ENCODE data around the gene HELZ2.
A peak's percentile ranks its signal among the peaks of the same experiment; 100 is the strongest.
"Not testable (repeated sequence)": the region's sequence is repeated elsewhere in the genome, so short reads cannot be mapped to it uniquely, and the experiment has no call there.

HELZ2 gene

DNA sequence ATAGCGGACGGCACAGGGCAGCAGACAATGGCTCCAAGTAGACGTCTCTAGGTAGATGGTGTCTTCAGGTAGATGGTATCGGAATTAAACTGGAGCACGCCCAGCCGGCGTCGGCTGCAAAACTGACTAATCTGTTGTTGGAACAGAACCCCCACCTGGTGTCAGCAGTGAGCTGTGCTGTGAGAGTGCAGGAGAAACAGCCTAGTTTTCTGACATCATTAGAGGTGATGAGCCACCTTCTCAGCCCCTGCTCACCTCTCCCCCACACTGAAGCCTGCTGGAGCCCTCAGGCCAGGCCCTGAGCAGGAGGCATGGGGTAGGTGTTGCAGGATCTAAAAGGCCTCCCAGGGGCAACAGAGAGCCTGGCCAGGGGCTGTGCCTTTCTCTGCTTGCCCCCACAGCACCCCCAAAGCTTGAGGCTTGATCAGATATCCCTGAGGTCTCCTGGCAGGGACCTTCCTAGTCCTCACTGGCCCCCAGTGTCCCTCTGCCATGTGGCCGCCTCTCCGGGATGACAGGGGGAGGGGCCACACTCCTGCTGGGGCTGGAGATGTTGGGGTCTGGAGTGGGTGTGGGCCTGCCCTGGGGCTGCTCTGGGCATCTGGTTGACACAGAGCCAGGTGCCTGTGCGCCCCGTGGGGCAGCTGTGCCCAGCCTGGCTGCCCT is 6.9 kb upstream of the HELZ2 start:
- peak; percentile 63 for DNase-seq (ENCODE audit: low read depth)

DNA sequence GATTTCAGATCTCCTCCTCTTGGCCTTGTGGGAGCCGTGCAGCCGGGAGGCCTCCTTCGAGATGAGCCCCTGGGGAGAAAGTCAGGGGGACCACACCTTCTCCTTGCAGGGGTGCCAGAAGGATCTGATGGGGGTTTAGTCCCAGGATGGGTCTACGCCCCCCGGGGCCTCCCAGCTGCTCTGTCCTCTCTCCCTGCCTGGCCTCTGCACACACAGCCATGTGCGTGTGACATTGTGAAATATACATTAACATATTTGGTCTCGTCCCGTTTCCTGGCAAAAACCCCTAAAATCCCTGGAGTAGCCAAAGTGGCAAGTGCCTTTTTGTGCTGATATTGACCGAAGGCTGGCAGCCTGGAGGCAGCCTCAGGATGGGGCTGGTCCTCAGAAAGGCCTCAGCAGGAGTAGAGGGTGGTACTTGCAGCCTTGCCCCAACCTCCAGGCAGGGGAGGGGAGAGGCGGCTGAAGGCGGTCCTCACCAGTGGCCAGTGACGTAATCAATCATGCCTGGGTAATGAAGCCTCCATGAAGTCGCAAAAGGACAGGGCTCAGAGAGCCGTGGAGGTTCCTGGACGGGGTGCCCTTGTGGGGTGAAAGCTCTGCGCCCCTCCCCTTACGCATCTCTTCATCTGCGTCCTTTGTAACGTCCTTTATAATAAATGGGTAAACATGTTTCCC is 5.1 kb upstream of the HELZ2 start:
- no peak for DNase-seq (ENCODE audit: low read depth)

DNA sequence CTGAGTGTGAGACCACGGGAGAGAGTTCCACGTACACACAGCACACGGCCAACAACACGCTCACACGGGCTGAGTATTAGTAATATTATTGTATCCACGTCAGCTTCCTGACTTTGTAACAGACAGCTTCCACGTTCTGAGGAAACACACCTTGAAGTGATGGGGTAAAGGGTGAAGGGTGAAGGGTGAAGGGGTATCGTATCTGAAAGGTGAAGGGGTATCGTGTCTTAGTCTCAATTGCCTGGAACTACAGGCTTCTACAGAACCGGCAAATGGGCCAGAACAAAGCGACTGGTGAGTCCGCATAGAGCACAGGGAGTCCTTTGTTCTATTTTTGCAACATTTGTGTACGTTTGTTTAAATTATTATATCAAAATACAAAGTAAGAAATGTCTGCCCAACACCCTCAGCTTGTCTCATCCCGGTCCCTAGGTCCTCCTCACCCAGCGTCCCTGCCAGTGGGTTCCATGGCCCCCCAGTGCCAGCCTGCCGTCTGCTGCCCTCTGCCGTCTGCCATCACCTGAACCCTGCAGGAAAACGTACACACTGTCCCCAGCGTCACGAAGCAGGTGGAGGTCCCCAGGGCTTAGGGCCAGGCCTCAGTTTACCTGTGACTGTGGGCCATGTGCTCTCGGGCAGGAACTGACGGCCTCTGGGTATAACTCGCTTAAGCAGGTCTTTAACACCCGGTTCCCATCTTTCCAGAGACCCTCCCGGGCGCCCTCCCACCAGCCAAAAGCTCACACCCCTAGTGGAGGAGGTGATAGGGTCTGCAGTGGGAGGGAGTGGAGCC is 4.4 kb upstream of the HELZ2 start:
- no peak for DNase-seq (ENCODE audit: low read depth)

DNA sequence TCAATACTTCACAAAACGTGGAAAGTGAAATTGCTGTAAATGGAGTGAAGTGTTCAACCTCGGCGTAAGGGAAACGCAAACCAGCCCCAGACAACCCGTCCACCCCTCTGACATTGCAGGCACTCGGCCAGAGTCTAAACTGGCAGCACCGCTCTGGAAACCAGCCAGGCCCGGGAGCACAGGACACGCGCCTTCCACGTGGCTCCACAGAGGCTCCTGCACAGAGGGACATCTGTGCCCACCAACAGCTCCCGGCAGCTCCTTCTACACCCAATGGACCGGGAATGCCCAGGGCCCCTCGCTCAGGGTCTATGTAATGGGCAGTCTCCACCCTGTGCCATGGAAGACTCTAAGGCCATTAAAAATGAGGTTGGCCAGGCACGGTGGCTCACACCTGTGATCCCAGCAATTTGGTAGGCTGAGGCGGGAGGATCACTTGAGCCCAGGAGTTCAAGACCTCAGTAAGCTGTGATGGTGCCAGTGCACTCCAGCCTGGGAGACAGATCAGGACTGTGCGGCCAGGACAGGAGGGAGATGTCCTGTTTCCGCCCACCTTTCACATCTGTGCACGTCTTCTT is 3.4 kb upstream of the HELZ2 start:
- DNase-seq (ENCODE audit: low read depth), result no peak

DNA sequence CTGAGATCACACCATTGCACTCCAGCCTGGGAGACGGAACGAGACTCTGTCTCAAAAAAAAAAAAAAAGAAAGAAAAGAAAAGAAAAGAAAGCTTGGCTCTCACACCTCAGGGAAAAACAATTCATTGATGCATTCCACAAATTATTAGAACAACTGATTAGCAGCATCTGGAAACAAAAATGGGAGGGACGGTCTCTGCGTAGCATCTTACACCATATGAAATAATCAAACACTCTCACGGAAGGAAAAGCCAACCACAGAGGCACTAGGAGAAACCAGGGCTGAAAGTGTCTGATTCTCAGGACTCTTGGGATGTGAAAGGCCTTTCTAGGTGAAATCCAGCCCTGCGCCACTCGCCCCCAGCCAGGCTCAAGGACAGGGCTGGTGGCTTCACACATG is 2.3 kb upstream of the HELZ2 start:
- no peak for DNase-seq (ENCODE audit: low read depth)

DNA sequence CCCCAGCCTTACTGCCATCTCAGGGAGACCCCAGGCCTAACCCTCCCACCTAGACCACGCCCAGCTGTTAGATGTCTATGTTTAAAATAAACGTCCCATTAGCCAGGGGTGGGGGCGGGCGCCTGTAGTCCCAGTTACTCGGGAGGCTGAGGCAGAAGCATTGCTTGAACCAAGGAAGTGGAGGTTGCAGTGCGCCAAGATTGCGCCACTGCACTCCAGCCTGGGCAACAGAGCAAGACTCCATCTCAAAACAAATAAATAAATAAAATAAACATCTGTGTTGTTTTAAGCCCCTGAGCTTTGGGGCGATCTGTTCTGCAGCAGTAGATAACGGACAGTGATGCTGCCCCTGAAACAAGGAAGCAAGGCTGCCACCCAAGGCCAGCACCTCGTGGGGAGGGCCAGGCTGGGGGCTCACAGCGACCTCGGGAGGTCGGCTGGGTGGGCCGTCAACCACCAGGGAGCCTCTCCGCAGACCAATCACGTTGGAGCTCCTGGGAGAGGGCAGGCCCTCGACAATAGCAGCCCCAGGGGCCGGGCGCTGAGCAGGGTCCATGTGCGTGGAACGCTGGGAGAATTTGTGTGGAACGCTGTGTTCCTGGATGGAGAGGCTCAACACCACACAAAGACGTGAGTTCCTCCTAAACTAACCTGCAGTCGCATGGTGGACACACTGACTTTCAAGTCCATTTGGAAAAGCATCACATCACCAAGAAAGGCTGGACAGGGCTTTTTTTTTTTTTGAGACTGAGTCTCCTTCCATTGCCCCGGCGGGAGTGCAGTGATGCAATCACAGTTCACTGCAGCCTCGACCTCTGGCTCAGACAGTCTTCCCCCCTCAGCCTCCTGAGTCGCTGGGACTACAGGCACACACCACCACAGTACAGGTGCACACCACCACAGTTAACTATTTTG is 1.0 kb upstream of the HELZ2 start:
- DNase-seq (ENCODE audit: low read depth), result no peak

DNA sequence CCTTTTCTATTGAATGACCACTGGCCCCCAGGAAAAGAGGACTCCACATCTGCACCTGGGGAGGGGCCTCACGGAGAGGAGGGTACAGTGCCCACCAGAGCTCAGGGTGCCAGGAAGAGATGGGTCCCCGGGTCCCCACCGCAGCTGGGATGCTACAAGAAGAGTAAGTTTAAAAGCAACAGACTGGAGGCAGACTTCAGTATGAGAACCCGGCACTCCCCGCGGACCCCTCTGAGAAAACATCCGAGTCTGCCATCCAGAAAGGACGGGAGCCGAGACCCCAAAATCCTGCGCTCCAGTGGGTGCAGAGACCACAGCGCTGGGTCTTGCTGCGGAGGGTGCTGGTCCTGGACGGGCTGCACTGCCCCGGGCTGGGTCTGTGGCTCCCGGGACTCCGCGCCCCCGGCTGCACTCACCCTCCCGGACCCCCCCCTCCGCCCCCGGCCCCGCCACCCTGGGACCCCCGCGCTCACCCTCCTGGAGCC is 350 bp downstream of the HELZ2 start:
- DNase-seq (ENCODE audit: low read depth), result no peak

DNA sequence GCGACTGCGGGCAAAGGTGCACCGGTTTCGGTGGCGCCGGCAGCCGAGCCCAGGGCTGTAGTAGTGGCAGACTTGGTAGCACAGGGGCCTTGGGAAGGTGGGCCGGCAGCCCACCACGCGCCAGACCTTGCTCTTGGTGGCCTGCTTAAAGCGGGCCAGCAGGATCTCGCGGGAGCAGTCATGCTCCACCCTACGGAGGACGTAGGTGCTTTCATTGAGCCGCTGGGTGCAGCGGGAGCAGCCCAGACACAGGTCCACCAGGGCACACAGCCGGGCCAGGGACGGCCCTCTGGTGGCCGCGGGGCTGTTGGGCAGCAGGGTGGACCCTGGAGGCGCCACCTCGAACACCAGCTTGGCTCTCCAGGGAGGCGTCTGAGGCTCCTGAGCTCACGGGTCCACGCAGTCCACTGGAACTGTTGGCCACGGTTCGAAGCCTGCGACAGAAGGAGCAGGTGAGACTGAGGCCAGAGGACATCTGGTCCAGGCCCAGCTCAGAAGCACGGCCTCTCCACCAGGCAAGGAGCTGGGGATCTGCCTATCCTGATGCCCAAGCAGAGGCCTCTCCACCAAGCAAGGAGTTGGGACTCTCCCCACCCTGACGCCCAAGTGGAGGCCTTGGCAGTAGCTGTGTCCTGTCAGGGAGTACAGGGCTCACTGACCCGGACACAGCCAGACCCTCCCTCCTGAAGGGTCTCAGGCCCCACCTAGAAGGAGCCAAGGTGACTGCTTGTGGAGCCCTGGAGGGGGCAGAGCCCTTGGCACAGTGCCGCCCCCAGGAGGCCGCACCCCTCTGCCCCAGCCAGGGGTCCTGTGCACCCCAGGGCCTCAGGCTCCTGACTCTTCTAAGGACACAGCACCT is 1.0 kb downstream of the HELZ2 start:
- no peak for DNase-seq (ENCODE audit: low read depth)

DNA sequence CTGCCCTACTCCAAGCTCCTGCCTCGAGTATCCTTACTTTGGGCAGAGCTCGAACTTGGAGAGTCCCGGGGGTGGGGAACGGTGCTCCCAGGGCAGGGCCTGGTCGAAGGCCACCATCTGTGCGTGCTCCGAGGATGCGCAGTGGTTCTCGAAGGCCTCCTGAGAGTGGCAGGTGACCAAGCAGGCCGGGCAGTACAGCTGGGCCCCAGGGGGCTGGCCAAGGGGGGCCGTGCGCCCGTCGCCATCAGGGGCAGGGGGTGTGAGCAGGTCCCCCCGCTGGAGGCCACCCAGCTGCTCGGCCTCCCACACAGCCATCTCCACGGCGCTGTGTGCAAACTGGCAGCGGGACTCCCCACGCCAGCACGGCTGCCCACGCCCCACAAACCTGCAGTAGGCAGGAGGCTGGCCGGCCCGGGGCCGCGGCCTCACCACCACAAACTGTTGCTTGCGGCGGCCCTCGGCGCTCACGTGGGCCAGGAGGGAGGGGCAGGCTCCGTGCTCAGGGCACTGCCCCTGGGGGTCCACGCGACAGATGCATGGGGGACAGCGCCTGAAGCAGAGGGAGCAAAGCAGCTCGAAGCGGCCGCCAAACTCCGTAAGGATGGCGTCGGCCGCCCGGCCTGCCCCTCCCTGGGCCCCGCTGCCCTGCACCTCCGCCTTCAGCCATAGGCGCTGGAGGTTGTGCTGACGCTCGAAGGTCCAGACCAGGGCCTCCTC is 1.8 kb downstream of the HELZ2 start:
- DNase-seq (ENCODE audit: low read depth), result no peak

DNA sequence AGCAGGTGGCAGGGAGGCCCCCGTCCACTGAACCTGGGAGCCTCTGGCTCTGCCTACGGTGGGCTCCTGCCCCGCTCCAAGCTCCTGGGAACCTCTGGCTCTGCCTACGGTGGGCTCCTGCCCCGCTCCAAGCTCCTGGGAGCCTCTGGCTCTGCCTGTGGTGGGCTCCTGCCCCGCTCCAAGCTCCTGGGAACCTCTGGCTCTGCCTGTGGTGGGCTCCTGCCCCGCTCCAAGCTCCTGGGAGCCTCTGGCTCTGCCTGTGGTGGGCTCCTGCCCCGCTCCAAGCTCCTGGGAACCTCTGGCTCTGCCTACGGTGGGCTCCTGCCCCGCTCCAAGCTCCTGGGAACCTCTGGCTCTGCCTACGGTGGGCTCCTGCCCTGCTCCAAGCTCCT is 3.0 kb downstream of the HELZ2 start:
- not testable (repeated sequence) for DNase-seq (ENCODE audit: low read depth)

DNA sequence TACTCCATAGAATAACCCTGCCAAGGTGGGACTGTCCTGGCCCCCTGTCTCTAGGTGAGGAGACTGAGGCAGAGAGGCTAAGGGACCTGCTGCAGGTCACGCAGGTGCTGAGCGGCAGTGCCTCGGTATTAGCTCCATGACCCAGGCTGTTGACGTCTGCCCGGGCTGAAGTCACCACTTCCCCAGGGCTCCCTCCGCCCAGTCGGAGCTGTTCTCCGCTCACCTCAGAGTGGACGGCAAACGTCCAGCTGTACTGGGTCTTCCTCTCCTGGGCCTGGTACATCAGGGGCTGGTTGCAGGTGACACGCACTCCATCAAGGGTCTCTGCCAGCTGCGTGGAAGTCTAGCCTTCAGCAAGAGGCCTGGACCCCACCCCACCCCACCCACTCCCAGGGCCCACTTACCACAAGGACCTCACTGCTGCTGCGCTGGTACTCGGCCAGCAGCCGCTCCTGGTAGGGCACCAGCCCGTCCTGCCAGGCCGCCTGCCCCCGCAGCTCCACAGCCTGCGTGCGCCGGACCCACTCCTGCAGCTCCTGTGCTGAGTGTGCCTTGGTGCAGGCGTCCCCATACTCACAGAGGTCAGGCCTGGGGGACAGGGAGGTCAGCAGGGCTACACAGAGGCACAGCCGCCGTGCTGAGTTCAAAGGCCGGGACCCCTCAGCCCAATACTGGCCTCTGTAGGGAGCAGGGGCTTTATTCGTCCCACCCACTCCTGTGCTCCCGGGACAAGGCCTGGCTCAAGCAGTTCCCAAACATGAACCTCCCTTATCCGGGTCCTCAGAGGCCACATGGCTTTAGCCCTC is 3.6 kb downstream of the HELZ2 start:
- DNase-seq (ENCODE audit: low read depth), result no peak

DNA sequence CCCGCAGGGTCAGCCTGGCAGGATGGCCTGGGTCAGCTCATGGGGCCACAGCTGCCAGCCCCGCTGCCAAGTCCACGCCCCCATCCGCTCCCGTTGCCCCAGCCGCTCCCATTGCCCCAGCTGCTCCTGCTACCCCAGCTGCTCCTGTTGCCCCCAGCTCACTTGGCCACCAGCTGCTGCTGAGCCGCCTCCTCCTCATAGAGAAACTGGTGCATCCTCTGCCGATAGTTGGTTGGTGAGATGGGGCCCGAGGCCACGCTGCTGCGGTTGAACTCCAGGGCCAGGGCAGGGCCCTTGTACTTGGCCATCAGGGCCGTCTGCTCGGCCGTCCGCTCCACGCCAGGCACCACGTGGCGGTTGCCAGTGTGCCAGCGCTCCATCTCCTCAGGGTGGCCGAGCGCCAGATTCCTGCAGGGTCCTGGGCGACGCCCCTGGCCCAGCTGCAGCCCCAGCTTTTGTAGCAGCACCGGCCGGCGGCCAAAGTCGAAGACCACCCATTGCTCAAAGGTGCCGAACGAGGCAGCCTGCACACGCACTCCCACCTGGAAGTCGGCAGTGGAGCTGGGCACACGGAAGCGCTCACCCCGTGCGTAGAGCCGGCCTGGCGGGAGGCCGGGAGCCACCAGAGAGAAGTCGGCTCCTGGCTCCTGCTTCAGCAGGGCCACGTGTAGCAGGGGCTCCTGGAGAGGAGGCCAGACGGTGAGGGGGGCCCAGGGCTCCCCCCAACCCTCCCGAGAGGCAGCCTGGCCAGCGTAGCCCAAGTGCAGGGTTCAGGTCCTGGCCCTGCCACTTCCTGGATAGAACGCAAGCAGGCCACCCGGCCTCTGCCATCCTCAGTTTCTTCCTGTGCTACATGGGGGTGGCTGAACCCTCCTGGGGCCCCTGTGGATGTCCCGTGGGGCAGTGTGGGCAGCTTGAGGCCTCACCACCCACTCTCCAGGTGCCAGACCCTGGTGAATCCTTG is 4.8 kb downstream of the HELZ2 start:
- DNase-seq (ENCODE audit: low read depth), result no peak

DNA sequence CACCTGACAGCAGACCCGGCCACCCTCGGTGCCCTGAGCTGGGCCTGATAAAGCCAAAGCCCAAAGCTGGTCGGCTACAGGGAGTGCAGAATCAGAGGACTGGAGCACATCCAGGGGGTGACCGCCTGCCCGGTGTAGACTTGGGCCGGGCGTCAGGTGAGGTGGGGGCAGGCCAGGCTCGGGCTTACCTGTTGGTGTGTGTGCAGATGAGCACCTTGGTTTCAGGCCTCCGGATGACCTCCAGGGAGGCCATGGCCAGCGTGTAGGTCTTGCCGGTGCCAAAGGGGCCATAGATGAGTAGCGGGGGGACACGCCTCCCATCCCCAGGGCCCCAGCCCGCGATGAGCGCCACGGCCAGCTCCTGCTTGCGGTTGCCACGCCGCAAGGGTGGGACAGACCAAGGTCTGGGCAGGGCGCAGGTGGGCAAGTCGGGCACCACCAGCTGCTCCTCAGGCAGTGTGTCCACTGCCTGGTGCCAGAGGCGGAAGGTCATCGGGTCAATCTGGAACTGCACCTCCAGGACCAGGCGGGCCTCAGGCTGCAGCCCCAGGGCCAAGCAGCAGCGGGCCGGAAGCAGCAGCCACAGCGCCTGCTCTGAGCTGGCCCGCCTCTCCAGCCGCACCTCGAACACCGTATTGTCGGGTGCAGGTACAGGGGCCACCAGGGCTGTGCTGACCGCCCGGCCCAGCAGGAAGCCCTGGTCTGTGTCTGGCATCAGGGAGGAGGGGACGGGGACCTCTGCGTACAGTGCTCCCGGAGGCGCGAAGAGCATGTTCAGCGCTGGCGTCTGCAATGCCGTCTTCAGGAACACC is 5.7 kb downstream of the HELZ2 start:
- no peak for DNase-seq (ENCODE audit: low read depth)

DNA sequence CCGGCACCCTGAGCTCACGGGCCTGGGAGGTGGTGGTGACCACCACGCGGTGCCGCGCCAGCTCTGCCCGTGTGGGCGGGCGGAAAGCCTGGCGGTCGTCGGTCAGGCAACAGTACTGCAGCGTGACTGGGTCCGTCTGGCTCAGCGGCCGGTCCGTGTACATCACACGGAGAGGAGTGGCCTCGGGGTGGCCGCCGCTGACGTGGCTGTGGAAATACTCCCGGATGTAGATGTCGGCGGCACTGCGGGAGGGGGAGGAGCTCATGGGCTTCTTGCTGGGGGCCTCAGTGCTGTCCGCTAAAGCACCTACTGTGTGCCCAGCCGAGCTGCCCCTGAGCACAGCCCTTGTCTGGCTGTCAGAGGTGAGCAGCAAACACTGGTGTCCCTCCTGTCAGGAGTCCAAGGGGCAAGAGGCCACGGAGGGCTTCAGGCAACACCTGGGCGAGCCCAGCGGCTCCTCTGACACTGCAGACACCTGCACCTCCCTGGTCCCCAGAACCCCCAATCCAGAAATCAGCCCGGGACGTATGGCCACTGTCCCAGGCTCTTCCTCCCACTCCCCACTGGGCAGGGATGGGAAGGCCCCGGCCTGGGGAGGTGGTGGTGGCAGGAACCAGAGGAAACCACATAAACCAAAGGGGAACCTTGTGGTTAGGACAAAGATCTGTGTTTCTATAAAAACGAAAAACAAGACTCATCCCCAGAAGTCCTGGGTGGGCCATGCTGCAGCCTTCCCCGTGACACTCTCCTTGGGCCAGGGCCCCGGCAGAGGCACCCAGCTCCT is 6.5 kb downstream of the HELZ2 start:
- DNase-seq (ENCODE audit: low read depth), result no peak

DNA sequence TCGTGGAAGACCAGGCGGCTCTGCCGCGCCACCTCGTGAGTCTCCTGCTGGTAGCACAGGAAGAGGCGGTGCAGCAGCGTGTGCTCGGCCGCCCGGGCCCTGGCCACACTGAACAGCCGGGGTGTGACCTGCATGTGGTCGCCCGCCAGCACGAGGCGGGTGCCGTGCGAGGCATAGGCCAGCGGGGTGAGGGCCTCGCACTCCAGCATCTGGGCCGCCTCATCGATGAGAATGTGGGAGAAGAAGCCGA is 7.0 kb downstream of the HELZ2 start:
- DNase-seq (ENCODE audit: low read depth), result no peak

DNA sequence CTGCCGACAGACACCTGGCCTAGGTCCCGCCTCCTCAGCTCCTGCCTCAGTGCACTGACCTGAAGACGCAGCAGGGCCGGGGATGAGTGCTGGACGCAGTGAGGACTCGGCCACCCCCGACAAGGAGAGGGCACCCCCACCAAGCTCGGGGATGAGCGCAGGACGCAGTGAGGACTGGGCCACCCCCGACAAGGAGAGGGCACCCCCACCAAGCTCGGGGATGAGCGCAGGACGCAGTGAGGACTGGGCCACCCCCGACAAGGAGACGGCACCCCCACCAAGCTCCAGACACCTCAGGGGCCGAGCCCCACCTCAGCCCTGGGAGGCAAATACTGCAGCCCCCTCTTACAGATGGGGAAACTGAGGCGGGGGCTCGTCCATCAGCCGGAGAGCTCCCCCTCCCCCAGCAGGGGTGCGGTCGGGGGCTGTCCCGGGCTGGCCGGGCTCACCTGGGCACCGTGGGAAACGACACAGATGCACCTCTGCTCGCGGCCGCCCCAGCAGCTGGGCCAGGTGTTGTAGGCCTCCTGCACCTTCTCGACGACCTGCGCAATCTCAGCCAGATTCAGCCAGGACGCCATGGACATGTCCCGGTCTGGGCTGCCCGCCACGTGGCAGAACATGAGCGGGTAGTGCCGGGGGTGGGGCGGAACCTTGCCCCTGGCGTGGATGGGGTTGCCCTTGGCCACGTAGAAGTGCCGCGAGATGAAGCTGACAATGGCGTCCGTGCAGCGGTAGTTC is 7.5 kb downstream of the HELZ2 start:
- no peak for DNase-seq (ENCODE audit: low read depth)

Data from stimulated activated CD8-positive, alpha-beta memory T cell treated with anti-CD3 and anti-CD28 coated beads, Interleukin-12 subunit alpha, Interleukin-12 subunit beta, amount 100 ng/mL, for 1 hour (primary cell).